ENCODE measurements around the gene BABAM1.

DNA sequence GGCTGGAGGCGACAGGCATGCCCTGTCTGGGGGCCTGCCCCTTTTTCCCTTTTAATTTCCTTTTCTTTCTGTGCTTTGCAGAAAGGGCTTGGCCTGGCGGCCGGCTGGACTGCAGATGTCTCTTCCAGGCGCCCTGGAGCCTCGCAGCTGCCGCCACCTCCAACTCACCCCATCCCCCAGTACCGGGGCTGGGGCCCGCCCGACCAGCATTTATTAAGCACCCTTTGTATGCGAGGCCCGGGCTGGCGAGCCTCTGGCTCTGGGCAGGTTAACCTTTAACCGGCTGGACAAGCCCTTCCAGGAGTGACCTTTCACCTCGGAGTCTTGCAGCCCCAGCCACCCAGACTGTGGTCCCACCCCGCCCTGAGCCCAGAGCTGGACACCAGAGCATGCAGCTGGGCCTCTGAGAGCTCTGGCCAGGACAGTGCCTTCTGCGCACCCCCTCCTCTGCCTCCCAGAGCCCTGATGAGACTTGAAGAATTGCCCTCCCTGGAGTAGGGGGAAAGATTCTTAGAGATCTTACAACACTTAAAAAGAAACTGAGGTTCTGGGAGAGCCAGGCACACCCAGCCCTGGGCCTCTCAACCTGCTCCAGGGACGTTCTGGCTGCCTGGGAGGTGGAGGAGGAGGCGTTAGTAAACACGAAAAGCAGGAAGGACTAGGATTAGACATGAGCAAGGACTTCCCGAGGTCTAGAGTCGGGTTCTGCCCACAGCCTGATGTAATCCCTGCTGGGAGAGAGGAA is 20.4 kb upstream of the BABAM1 start:
- no peak for TF ChIP-seq POLR2A (IDR thresholded peaks at IDR 0.05; ENCODE audit: low read depth, low read length)
- TF ChIP-seq POLR2AphosphoS5 (IDR thresholded peaks at IDR 0.05; ENCODE audit: low read length): no peak

Measured in GM12878 (cell line).